Measurements from ENCODE around the gene HBE1. TPM values are rescaled to one million over a fixed set of nuclear protein-coding genes. Genes with fewer than 3 reads are reported as not detected.

HBE1 gene
- total RNA-seq, 1 donor from 2014 or later = 0.34 TPM

DNA sequence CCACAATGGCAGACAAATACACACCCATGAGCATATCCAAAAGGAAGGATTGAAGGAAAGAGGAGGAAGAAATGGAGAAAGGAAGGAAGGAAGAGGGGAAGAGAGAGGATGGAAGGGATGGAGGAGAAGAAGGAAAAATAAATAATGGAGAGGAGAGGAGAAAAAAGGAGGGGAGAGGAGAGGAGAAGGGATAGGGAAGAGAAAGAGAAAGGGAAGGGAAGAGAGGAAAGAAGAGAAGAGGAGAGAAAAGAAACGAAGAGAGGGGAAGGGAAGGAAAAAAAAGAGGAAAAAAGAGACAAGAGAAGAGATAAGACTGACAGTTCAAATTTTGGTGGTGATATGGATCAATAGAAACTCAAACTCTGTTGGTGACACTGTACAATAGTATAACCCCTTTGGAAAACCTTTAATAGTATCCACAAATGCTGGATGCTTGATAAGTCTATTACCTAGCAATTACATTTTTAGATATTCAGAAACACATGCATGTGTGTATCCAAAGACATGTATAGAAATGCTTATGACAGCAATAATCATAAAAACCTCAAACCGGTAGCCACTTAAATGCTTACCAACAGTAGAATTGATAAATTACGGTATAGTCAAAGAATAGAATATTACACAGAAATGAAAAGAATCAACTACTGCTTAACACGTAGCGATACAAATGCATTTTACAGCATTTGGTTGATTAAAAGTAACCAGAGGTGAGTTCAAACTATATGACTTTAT, 34.2 kb downstream of the HBE1 start:
- H3K4me3 Mint-ChIP-seq = no peak overlapping the region
- no peak overlapping the region for H3K27ac Mint-ChIP-seq
- peaks cover 14% of the 10 kb centered on the region for H3K27me3 Mint-ChIP-seq (ENCODE audit: low read depth)
- no peaks in the 10 kb centered on the region for H3K36me3 Mint-ChIP-seq
- no peaks in the 10 kb centered on the region for H3K9me3 Mint-ChIP-seq
- peaks cover 6% of the 10 kb centered on the region for H3K4me1 Mint-ChIP-seq
- DNase-seq (ENCODE audit: low spot score in 2 of 2, unreplicated experiment in 2 of 2) = no peak
- TF ChIP-seq CTCF (IDR thresholded peaks at IDR 0.05; ENCODE audit: unreplicated experiment) = no peak

GRCh38 chr11:5234381-5234834, 35.3 kb downstream of the HBE1 start, which contains the start of gene HBD:
TSS of gene HBD (minus strand) at chr11:5234483. CDS start at chr11:5234433, 50 bp downstream.
- DNase-seq (ENCODE audit: low spot score in 2 of 2, unreplicated experiment in 2 of 2) = no peak
- Mint-ChIP-seq H3K27ac (no peak within 1 kb of the TSS), H3K36me3 (no peaks in the 10 kb centered on the region), H3K4me1 (peaks cover 6% of the 10 kb centered on the region), H3K27me3 (ENCODE audit: low read depth) (peaks cover 12% of the 10 kb centered on the region), H3K4me3 (no peak within 1 kb of the TSS), H3K9me3 (no peaks in the 10 kb centered on the region)
- TF ChIP-seq CTCF (IDR thresholded peaks at IDR 0.05; ENCODE audit: unreplicated experiment) = no peak

DNA sequence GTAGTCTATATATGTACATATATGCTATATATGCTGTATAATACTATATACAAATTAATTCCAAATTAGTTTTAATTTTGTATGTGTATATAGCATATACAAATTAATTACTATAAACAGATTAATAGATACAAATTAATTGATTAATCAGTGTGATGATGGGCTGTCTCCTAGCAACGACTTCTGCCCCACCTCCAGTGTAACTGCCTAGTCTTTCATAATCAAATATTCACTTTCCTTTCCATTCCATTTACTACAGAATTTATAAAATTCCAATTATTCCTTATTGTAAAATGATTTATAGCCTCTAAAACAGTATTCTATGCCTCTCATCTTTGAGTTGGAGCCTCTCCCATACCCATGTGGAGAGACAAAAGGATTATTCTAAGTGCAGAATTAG, 36.4 kb downstream of the HBE1 start:
- Mint-ChIP-seq H3K27me3 (ENCODE audit: low read depth) (peaks cover 12% of the 10 kb centered on the region), H3K4me3 (no peak overlapping the region), H3K27ac (no peak overlapping the region), H3K9me3 (no peaks in the 10 kb centered on the region), H3K36me3 (no peaks in the 10 kb centered on the region), H3K4me1 (peaks cover 6% of the 10 kb centered on the region)
- TF ChIP-seq CTCF (IDR thresholded peaks at IDR 0.05; ENCODE audit: unreplicated experiment) = no peak
- no peak for DNase-seq (ENCODE audit: low spot score in 2 of 2, unreplicated experiment in 2 of 2)

DNA sequence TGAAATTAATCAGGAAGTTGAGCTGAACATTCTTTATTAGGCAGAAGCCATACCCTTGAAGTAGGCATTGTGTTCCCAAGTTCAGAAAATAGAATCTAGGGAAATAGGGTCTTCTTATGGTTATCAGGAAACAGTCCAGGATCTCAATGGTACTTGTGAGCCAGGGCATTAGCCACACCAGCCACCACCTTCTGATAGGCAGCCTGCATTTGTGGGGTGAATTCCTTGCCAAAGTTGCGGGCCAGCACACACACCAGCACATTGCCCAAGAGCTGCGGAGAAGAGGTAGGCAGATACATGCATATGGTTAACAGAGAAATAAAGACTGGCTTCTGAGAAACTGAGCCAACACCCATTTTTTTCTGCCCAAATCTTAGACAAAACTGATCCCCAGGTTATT, 36.9 kb downstream of the HBE1 start:
- Mint-ChIP-seq H3K27ac (no peak overlapping the region), H3K9me3 (no peaks in the 10 kb centered on the region), H3K27me3 (ENCODE audit: low read depth) (peaks cover 12% of the 10 kb centered on the region), H3K4me3 (no peak overlapping the region), H3K4me1 (peaks cover 9% of the 10 kb centered on the region), H3K36me3 (no peaks in the 10 kb centered on the region)
- no peak for TF ChIP-seq CTCF (IDR thresholded peaks at IDR 0.05; ENCODE audit: unreplicated experiment)
- DNase-seq (ENCODE audit: low spot score in 2 of 2, unreplicated experiment in 2 of 2) = no peak

GRCh38 chr11:5232176-5232575, 37.6 kb downstream of the HBE1 start:
- no peak for TF ChIP-seq CTCF (IDR thresholded peaks at IDR 0.05; ENCODE audit: unreplicated experiment)
- no peak for DNase-seq (ENCODE audit: low spot score in 2 of 2, unreplicated experiment in 2 of 2)
- Mint-ChIP-seq H3K4me1 (peaks cover 9% of the 10 kb centered on the region), H3K36me3 (no peaks in the 10 kb centered on the region), H3K27me3 (ENCODE audit: low read depth) (peaks cover 9% of the 10 kb centered on the region), H3K27ac (no peak overlapping the region), H3K9me3 (no peaks in the 10 kb centered on the region), H3K4me3 (no peak overlapping the region)

Measured in mesothelial cell of epicardium (in vitro differentiated cells).